Epithelial cell of alveolus of lung (primary cell): Measurements from ENCODE around the gene ALX1. TPM values are rescaled to one million over a fixed set of nuclear protein-coding genes. Genes with fewer than 3 reads are reported as not detected.

Experiments used
- total RNA-seq: library from RNA; depleted of rRNA; stranded (reverse); fragments of >200 nt; gene quantifications from 2 replicates; pipeline ENCODE4 v1.2.1, GENCODE V29; 2015

Gene ALX1
- 0.26 TPM in 1 of 2 replicates, not detected in the other for total RNA-seq

DNA sequence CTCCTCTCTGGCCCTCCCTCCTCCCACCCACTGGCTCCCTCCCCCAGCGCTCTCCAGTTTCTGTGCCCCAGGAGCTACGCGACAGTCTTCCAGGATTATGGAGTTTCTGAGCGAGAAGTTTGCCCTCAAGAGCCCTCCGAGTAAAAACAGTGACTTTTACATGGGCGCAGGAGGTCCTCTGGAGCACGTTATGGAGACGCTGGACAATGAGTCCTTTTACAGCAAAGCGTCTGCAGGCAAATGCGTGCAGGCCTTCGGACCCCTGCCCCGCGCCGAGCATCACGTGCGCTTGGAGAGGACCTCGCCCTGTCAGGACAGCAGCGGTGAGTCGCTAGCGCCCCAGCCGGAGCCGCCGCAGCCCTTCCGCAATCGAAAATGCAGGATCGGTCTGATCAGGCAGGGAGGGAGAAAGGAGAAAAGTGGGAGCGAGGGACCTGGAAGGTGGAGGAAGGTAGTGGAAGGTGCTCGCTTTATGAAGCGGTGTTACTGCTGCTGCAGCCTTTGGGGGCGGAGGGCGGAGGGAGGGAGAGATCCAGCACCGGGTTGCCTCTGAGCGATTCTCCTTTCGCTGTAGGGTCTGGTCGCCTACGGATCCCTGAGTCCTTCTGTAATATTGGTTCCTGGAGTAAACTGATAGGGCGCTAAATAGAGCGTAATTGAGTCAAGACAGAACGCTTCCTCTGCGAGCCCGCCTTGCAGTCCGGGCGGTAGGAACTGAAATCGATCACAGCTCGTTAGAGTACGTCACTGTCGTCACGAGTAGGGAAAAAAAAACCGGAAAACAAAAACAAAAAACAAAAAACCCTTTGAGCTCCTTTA lies at the start of gene ALX1:
TSS of gene ALX1 (plus strand) at position 56 of the 819 bp plus-strand sequence. CDS start at position 98, 42 bp downstream.

Other genes with a start within 250 kb of the ALX1 start
- gene TSPAN19, start 243.9 kb upstream of the ALX1 start, total RNA-seq = 0.13 TPM in 1 of 2 replicates, not detected in the other
- gene LRRIQ1, start 243.9 kb upstream of the ALX1 start, total RNA-seq = 0.13 and 0.48 TPM in 2 replicates